NCI-H1105 (cell line): ENCODE data around the gene IL23R.

Experiments
- DNase-seq: peaks from one replicate; lab custom pipeline; 2025; lab: John Stamatoyannopoulos, UW

The IL23R gene

DNA sequence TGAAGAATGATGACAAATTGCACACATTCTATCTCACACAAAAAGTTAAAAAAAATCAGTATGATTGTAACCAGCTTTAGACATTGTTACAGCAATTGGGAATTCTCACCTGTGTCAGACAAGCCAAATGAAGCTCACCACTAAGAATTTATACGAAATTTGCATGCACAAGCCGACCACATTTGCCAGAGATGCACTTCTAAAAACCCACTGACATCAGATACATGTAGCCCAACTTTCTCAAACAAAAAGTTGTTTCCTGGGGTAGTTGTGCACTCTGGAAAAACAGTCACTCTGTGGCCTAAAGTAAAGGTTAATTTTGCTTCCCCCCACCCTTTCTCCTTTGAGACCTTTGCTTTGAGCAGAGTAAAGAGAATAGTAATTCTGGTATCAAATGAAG, 73.5 kb downstream of the IL23R start:
- DNase-seq: no peak

DNA sequence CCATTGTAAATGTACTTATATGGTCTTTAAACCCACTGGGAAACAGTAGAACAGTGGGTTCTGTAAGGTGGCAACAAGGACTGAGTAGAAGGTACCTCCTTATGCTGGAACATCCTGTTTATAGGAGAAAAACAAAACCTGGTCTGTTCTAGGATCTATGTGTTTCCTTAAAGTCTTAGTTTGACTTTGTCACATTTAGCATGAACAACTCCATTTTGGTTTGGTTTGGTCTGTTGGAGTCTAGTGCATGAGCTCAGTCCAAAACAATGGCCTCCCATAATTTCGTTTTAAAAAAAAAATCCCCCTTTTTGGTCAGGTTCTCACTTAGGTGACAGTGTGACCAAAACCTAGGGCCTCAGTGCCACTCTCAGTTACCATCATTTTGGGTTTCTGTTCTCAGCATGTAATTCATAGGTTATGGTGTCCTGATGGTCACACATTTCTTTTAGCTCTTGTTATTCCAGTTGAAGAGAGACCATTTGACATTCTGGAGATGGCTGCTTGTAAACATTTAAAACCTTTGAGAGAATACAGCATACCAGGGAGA, 75.0 kb downstream of the IL23R start:
- DNase-seq: no peak

DNA sequence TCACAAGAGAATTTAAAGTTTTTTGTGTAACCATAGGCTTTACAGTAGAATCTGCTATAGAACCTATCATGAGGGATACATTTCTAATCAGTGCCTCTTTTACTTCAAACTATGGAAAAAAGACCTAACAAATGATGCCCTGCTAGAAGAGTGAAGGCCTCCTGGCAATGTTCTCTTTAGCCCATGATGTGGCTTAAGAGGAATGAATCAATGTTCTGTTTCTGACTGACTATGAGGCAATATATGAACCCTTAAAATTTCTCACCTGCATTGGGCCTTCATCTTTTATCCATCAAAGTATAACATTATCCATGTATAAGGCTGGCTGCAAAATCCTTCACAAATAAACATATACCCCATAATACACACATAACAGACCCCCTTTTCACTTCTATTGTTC, 75.8 kb downstream of the IL23R start:
- DNase-seq: no peak

DNA sequence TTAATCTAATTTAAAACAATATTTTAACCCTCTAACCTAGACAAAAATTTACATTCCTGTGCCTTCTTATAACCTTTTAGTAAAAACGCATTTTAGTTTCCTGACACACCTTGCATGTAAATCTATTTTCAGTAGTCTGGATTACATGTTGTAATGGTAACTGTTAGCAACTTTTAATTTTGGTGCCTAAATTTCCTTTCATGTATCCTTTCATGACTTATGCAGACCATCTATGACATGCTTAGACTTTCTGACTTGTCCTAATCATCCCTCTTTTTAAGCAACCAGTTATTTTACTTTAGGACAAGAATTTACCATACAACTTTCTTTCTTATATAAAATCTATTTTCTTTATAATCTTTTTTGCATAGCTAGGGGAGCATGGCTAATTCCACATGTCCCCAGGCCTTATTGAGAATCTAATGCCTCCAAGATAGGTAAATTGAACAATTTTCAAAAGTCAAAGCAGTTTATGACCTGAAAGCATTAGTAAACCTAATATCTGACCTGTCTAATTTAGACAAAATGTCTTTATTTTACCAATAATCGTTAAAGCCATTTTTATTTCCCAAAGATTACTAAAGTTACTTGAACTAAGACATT, 83.9 kb downstream of the IL23R start:
- DNase-seq: no peak

DNA sequence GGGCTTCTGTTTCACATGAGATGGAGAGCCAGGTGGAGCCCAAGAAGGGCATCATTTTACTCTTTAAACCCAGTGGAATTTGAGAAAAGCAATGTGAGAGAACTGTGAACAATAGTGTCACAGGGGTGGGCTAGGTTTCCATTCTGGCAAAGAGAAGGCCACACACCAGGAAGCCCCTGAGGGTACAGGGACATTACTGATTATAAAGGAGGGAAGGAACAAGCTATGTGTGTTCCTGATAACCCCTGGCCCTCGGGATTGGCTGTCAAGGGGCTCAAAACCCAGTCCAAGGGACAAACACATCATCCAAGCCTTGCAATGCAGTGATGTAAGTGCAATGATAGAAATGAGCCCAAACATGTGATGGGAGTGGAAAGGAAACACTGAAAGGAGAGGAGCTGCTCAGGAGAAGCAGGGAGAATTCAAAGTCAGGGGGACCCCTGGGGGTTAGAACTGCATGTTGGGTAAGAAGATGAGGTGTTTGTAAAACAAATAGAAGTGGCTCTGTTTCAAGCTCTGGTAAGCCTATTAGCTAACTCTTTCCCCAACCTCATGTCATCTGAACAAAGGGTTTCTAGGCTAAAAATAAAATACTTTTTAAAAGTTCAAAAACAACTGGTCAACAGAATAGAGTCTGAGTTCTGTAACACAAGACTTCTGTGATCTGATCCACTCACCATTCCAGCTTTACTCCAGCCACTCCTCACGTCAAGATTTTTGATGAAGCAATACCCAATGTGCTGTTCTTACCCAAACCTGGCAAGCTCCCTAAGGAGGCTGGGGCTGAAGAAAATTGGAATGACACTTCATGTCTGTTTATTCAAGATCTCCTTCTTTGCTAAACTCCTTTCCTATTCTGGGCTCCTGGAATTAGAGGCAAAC, 90.3 kb downstream of the IL23R start:
- DNase-seq: no peak

DNA sequence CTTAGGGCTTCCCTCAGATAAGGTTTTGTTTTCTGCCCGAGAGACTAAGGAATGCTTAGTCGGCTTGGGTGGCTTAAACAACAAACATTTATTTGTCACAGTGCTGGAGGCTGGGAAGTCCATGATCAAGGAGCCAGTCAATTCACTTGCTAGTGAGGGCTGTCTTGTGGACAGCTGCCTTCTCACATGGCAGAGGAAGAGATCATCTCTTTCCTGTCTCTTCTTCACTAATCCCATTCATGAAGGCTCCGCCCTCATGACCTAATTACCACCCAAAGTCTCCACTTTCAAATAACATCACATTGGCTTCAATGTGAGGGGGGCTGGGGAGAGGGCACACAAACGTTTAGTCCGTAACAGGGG, 90.9 kb downstream of the IL23R start:
- no peak for DNase-seq

DNA sequence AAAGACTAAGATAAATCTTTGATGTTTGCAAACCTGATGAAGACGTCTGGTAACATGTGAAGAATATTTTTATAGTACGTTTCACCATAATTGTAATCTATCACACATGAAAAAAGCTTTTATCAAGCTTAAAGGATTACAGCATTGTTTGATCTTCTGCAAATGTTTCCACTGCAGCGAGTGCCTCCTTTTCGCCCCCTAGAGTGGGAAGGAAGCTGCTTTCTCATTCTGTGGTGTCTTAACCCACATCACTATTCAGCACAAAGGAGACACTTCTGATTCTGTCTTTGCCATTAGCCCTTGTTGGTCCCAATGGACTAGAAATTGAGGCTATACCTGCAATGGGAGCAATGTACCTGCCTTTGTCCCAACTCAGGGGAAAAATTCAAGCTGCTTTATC, 95.4 kb downstream of the IL23R start:
- no peak for DNase-seq

DNA sequence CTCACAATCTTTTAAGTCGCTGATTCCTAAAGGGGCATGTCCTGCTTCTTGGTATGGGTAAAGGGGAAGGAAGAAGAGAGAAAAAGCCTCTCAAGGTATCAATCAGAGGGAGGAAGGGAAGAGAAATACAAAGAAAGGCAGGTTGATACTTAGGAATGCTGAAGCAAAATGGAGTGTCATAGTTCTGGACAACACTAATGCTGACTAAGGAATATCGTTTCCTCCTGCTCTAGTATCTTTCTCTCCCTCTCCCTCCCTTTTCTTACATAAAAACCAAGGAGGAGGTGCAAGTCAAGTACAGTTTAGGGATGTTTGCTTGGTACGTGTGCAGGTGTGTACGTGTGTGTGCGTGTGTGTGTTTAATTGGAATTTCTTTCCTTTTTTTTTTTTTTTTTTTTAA, 96.5 kb downstream of the IL23R start:
- DNase-seq: no peak

DNA sequence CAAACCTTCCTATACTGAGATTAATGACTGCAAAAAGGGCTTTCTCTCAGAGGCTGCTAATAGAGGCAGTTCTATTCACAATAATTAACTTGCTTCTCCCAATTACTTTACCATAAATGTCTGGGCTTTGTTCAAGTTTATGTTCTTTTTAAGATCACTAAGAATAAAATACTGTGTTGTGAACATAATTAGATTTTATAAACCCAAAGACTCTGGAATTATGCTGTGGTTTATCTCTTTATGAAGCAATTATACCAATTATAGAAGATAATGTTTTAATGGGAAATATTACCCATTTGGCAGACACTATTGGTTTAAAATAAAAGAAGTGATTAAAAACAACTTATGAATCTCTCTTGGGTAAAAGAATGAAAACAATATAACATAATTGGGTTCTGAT, 97.9 kb downstream of the IL23R start:
- peak; percentile 47 for DNase-seq

DNA sequence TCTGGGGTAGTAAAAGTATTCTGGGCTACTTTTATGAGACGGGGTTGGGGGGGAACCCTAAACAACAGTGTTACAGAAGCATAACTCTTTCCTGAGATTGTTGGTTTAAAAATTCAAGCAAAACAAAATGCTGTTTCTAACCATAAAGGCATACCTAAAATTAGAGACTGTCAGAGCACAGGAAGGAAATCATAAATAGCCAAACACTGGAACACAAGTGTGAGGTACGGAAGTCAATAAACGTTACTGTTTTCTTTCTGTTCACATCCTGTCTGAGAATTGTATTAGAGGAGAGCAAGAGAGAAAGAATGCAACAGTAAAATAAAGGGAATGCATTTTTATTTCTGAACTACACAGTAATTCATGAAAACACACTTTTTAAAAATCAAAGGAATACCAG, 98.6 kb downstream of the IL23R start:
- no peak for DNase-seq

DNA sequence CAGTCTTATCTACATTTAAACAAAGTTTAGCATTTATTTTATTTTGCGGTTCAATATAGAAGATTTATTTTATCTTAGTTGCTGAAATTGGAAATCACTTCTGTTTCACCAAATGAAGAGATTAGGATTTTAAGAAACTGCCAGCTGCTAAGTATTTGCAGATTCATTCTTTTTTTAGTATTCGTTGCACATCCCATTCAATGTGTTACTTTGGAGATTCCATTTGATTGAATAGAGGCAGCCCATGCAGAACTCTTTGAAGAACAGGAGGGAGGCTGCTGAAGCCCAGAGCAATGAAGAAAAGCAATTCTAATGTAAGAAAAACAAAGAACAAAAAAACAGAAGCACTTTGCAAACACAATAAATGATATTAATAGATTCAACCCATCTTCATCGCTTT, 102.8 kb downstream of the IL23R start:
- DNase-seq: no peak

DNA sequence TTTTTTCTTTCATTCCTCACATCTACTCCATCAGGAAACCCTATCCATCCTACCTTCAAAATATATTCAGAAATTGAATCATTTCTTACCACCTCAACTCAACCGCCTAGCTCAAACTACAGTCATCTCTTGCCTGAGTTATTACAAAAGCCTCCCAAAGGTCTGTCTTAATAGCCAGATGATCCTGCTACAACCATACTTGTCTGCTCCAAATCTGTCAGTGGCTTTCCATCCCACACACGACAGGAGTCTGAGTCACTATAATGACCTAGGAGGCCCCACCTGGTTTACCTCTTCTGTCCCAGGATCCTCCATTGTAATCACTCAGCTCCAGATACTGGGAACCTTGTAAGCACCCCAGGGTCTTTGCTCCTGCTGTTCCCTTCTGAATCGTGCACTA, 104.3 kb downstream of the IL23R start:
- DNase-seq: no peak

DNA sequence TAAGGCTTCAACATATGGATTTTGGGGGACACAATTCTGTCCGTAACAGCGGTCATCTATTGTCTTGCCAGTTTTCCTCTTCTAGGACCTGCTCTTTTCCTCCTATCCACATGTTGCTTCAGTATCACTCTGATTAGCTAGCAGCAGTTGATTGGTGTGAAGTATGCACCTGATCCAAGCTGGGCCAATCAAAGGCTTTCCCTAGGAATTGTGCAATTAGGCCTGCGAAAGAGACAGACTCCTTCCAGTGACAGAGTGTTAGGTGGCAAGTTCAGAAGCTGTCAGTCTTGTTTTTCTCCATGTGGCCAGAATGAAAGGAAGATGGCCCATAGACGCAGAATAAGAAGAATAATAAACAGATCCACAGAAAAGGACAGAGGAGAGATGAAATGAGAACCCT, 107.3 kb downstream of the IL23R start:
- DNase-seq: no peak

DNA sequence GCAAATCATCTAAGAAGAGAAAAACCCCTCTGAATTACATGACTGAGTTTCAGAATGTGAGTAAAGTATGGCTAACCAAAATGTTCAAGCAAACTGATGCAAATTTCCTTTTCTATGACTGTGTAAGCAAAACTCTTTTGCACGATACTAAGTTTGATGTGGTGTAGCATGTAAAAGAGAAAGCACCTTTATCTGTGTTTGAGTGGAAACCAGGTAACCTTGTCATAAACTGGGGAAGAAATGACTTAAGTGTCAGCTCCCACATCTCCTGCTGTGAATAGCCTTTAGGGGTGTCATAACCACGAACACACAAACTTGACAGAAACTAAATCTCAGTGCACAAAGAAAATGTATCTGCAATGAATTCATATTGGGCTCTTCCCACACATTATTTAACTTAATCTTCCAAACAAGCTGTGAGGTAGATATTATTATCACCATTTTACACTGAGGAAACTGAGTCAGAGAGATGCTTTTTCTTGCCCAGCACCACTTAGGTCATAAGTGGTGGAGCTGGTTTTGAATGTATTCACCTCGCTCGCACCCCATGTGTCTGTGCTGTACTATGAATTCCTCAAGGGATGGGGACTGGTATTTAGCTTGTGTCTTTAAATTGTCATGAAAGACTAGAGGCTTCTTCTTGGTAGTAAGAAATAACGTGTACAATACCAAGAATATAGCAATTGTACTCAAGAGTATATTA, 108.5 kb downstream of the IL23R start:
- DNase-seq: no peak

DNA sequence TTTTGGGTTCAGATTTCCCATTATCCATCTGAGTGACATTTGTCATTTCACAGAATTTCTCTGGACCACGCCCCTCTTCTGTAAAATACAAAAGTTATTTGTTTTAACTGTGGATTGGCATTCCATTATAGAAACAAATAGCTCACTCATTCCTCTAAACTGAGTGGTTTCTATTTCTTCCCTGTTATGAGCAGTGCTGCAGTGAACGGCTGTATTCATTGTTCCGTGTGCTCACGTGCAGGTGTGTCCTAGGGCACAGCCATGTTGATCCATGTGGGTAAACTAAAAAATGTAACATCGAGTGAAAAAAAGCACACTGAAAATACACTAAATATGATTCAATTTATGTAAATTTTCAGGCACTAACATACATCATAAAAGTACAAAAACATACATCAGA, 114.4 kb downstream of the IL23R start:
- DNase-seq: no peak

DNA sequence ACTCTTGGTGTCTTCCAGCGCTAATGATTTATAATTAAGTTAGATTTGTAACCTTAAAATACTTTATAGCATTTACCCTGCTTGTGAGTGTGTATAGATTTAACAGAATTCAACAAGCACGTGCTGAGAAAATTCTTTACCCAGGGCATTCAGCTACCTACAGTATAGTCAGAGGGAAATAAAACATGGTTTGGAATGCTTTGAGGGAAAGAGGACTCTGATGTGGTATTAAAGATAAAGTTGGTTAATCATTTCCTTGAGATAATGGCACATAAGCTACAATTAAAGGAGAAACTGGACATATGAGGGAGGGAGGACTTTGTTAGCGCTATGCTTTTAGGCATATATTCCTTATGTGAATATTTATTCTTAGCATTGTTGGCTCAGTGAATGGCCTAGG, 115.0 kb downstream of the IL23R start:
- no peak for DNase-seq

DNA sequence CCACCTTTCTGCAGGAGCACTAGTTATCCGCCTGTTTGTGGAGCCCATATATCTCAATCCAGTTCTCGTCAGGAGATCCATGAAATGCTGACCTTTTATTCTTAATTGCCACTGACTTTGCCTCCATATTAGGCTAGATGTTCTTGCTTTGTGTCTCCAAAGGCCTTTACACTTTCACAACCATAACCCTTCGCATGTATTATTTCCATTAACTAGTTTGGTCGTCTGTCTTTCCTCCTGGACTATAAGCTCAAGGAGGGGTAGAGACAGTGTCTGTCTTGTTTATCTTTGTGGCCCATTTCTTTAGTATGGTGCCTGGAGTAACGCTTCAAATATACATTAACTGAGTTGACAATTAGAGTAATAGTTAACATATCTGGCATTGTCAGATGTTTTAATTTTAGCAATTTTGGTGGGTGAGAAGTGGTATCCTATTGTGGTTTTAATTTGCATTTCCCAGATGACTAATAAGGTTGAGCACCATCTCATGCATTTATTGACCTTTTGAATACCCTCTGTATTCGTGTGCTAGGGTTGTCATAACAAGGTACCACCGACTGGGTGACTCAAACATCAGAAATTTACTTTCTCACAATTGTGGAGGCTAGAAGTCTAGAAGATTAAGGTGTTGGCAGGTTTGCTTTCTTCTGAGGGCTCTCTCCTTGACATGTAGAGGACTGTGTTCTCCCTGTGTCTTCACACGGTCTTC, 119.7 kb downstream of the IL23R start:
- DNase-seq: no peak

DNA sequence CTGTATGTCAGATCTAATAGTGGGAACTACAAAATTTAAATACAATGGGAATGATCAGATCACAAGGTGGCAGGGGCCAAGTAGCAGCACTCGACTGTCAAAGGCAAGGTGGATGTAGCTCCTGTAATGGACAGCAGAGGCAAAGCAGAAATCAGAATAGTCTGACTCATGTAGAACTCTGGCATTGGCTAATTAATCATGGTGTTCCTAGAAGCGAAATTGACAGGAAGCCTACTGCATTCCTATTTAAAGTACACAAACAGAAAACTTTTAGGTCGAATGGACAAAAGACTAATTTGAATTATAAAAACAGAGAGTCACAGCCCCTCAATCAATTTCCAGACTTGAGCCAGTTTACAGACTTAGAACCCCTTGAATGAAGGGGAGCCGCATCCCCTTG, 124.0 kb downstream of the IL23R start:
- no peak for DNase-seq

DNA sequence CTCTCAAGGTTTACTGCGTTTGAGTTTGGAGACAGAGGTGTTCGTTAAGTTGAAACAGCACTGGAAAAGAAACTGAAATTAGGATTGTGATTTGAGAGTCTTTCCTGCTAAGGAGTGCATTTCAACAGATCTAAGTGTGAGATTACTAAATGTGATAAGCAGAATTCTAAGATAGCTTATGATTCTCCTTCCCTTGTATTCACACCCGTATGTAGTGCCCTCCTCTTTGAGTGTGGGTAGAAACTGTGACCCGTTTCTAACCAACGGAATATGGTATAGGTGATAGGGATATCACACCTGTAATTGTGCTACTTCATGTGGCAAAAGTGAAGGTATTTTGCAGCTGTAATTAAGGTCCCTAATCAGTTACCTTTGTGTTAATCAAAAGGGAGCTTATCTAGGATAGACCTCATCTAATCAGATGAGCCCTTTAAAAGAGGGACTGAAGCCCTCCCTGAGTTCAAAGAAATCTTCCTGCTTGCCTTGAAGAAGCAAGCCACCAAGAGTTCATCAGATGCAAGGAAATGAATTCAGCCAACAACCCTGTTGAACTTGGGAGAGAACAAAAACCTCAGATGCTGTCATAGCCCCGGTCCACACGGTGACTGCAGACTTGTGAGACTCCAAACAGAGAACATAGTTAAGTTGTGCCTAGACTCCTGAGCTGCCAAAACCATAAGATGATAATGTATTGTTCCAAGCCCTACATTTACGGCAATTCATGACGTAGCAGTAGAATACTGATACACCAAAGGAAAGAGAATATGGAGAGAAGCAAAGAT, 128.8 kb downstream of the IL23R start:
- DNase-seq: no peak

DNA sequence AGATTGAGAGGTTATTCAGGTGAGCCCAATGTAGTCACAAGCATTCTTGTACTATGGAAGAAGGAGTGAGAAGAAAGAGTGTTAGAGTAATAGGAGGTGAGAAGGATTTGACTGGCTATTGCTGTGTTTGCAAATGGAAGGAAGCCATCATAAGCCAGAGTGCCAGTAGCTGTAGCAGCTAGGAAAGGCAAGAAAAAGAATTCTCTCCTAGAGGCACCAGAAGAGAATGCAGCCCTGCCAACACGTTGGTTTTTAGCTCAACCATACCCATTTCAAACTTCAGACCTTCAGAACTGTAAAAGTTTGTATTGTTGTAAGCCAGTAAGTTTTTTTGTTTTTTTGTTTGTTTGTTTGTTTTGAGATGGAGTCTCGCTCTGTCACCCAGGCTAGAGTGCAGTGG, 132.5 kb downstream of the IL23R start:
- no peak for DNase-seq

DNA sequence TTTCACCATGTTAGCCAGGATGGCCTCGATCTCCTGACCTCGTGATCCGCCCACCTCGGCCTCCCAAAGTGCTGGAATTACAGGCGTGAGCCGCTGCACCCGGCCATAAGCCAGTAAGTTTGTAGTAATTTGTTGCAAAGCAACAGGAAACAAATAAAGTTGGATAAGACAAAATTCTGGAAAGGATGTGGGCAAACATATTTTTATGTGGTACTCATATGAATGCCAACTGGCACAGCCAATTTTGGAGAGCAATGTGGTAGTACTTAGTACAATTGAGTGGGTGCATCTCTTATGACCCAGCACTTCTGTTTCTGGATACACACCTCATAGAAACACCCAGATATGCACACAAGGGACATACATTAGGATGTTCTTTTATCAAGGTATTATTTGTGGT, 133.0 kb downstream of the IL23R start:
- DNase-seq: no peak

DNA sequence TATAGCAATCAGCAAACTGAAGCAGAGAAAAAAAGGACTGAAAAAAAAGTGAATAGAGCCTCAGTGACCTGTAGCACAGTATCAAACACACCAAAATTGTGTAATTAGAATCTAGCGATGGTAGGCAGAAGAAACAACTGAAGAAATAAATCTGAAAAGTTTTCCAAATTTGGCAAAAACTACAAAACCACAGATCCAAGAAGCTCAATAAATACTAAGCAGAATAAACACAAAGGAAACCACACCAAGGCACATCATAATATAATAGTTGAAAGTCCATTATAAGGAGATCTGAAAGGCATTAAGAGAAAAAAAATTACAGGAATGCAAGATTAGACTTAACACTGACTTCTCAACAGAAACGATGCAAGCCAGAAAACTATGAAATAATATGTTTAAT, 134.3 kb downstream of the IL23R start:
- DNase-seq: no peak
